AG04450 (cell line): Measurements from ENCODE around the gene DHH. TPM values are rescaled to one million over a fixed set of nuclear protein-coding genes. Genes with fewer than 3 reads are reported as not detected.

Experiments used
- CTCF ChIA-PET: fragments of 300-600, 350-600 bp; formaldehyde crosslinking; extraction: SDS; loops from one replicate; lab custom pipeline; 2022; ENCODE audit warnings: antibody characterized with exemption, inconsistent platforms; lab: Charles Lee
- POLR2A ChIA-PET: fragments of 350-600 bp; formaldehyde crosslinking; extraction: SDS; loops from one replicate; lab custom pipeline; 2021; ENCODE audit warnings: antibody characterized with exemption, inconsistent platforms; lab: Yijun Ruan, JAX
- DNase-seq: peaks from one replicate; pipeline ENCODE4 v3.0.0-alpha.2; 2011; ENCODE audit warnings: low read depth, low spot score
- H3K27ac ChIP-seq: one replicate; pipeline ENCODE4 v1.5.1; 2012; ENCODE audit warnings: low read depth, low read length, control low read depth
- H3K27me3 ChIP-seq: one replicate; pipeline ENCODE4 v1.6.0; 2012; ENCODE audit warnings: low read length; ENCODE audit not compliant: control insufficient read depth, insufficient read depth
- H3K4me3 ChIP-seq: 2 replicates; pipeline ENCODE4 v1.5.1; 2011; ENCODE audit warnings: mild to moderate bottlenecking, low read depth, low read length, control low read depth
- H3K9me3 ChIP-seq: 2 replicates; pipeline ENCODE4 v1.5.1; 2012; ENCODE audit warnings: low read length; ENCODE audit not compliant: control insufficient read depth, insufficient read depth
- CTCF ChIP-seq: IDR thresholded peaks from 2 replicates; pipeline ENCODE4 v1.5.1; 2011; ENCODE audit warnings: low read depth, low read length, control low read depth, inconsistent platforms
- polyA plus RNA-seq: library from polyadenylated mRNA; depleted of rRNA; stranded (reverse); fragments of >200 nt; gene quantifications from 2 replicates; pipeline ENCODE4 v1.2.3, GENCODE V29; 2011

DHH gene
- polyA plus RNA-seq, 1 experiment = not detected

- DNase-seq = no peak
- H3K27me3 ChIP-seq = no peaks in the 10 kb centered on the region
- no peak for TF ChIP-seq CTCF
- H3K9me3 ChIP-seq = no peaks in the 10 kb centered on the region
- no peak overlapping the region for H3K27ac ChIP-seq
- H3K4me3 ChIP-seq = no peak overlapping the region
- POLR2A ChIA-PET = interaction anchor here (0.9 kb wide), 1 partner anchor 14 kb away, joined by 4 read pairs; no protein-coding TSS in a partner anchor
- CTCF ChIA-PET = interaction anchor here (0.6 kb wide), 1 partner anchor 86 kb away, joined by 5 read pairs; no protein-coding TSS in a partner anchor
Observed at GRCh38 chr12:49041036-49041880, 53.3 kb downstream of the DHH start.

- Histone ChIP-seq H3K4me3 (no peak overlapping the region), H3K27ac (no peak overlapping the region), H3K9me3 (no peaks in the 10 kb centered on the region), H3K27me3 (no peaks in the 10 kb centered on the region)
- DNase-seq = no peak
- TF ChIP-seq CTCF = no peak
- ChIA-PET CTCF (interaction anchor here (0.6 to 1.4 kb wide), 2 partner anchors 48 to 87 kb away, joined by 3 to 5 read pairs; no protein-coding TSS in a partner anchor), POLR2A (interaction anchor here (0.5 kb wide), 1 partner anchor 1091 kb away, joined by 6 read pairs; no protein-coding TSS in a partner anchor)
Observed at GRCh38 chr12:49040364-49040855, 54.2 kb downstream of the DHH start.

GRCh38 chr12:49039421-49040363 lies 54.9 kb downstream of the DHH start:
- CTCF ChIA-PET = interaction anchor here (1.4 kb wide), 1 partner anchor 48 kb away, joined by 3 read pairs; no protein-coding TSS in a partner anchor
- POLR2A ChIA-PET = interaction anchor here (0.5 kb wide), 1 partner anchor 1091 kb away, joined by 6 read pairs; no protein-coding TSS in a partner anchor
- Histone ChIP-seq H3K4me3 (no peak overlapping the region), H3K27ac (no peak overlapping the region), H3K27me3 (no peaks in the 10 kb centered on the region), H3K9me3 (no peaks in the 10 kb centered on the region)
- no peak for DNase-seq
- no peak for TF ChIP-seq CTCF

- Histone ChIP-seq H3K27ac (no peak overlapping the region), H3K4me3 (no peak overlapping the region), H3K27me3 (no peaks in the 10 kb centered on the region), H3K9me3 (no peaks in the 10 kb centered on the region)
- TF ChIP-seq CTCF = no peak
- CTCF ChIA-PET = no interaction called here
- DNase-seq = no peak
- POLR2A ChIA-PET = interaction anchor here (0.6 kb wide), 1 partner anchor 366 kb away, joined by 3 read pairs; no protein-coding TSS in a partner anchor
Observed at GRCh38 chr12:49038291-49038955, 56.2 kb downstream of the DHH start.
